H1 (cell line): ENCODE data around the gene U2AF1L4. TPM values are rescaled to one million over a fixed set of nuclear protein-coding genes. Genes with fewer than 3 reads are reported as not detected.
A peak's percentile ranks its signal among the peaks of the same experiment; 100 is the strongest.

Experiments
- CBX8 ChIP-seq: fragments of 300-800, 300-1000 bp; sonication (generic); IDR thresholded peaks from 2 replicates; pipeline ENCODE4 v1.7.1; 2016; ENCODE audit warnings: low read depth, low read length, borderline replicate concordance
- CREB1 ChIP-seq: IDR thresholded peaks from 2 replicates; pipeline ENCODE4 v1.6.1; 2012; ENCODE audit warnings: inconsistent platforms
- GABPA ChIP-seq: IDR thresholded peaks from 2 replicates; pipeline ENCODE4 v1.6.1; 2011; ENCODE audit warnings: mild to moderate bottlenecking, low read length, moderate library complexity, borderline replicate concordance; ENCODE audit not compliant: insufficient read depth
- GTF2F1 ChIP-seq: IDR thresholded peaks from 2 replicates; pipeline ENCODE4 v1.6.1; 2012; ENCODE audit warnings: low read depth, low read length, improper control_type of control experiment, borderline replicate concordance
- JUN ChIP-seq: IDR thresholded peaks from 2 replicates; pipeline ENCODE4 v1.6.1; 2011; ENCODE audit warnings: low read depth, mild to moderate bottlenecking, improper control_type of control experiment, low read length
- KDM4A ChIP-seq: IDR thresholded peaks from one replicate; pipeline ENCODE4 v1.7.1; 2012; ENCODE audit warnings: low read depth, mild to moderate bottlenecking, moderate library complexity, low read length, inconsistent platforms; ENCODE audit not compliant: severe bottlenecking
- KDM5A ChIP-seq: fragments of 200-600 bp; IDR thresholded peaks from 2 replicates; pipeline ENCODE4 v1.7.1; 2012; ENCODE audit warnings: mild to moderate bottlenecking, low read length, inconsistent platforms, mixed read lengths
- MAFK ChIP-seq: IDR thresholded peaks from 2 replicates; pipeline ENCODE4 v1.6.1; 2012; ENCODE audit warnings: low read depth, mild to moderate bottlenecking, improper control_type of control experiment, low read length
- NANOG ChIP-seq: IDR thresholded peaks from 2 replicates; pipeline ENCODE4 v1.6.1; 2011; ENCODE audit warnings: low read length, low read depth, mild to moderate bottlenecking, inconsistent platforms; ENCODE audit not compliant: insufficient read depth, poor library complexity, severe bottlenecking
- PHF8 ChIP-seq: fragments of 200-600 bp; sonication (generic); conservative IDR thresholded peaks from 2 replicates; pipeline ENCODE4 v1.7.1; 2012; ENCODE audit warnings: low read depth, mild to moderate bottlenecking, inconsistent platforms, low read length, moderate library complexity
- POLR2A ChIP-seq, 2 experiments: IDR thresholded peaks; 1 replicate in 1 of 2; 2 replicates in 1 of 2; pipeline ENCODE4 v1.6.1; 2011; ENCODE audit warnings: low read depth in 2 of 2, low read length in 2 of 2, mild to moderate bottlenecking in 2 of 2; ENCODE audit errors: control extremely low read depth in 1 of 2
- SAP30 ChIP-seq: fragments of 300-600 bp; sonication (generic); IDR thresholded peaks from 2 replicates; pipeline ENCODE4 v1.7.1; 2012; ENCODE audit warnings: low read length, moderate library complexity, mild to moderate bottlenecking, inconsistent platforms; ENCODE audit not compliant: insufficient read depth, insufficient replicate concordance
- SIN3A ChIP-seq, 2 experiments: IDR thresholded peaks in 1 of 2; conservative IDR thresholded peaks in 1 of 2; 2 replicates each; pipeline ENCODE4 v1.6.1; 2011 to 2012; ENCODE audit warnings: low read length in 2 of 2, improper control_type of control experiment in 1 of 2, low read depth in 1 of 2, mild to moderate bottlenecking in 1 of 2
- SP2 ChIP-seq: IDR thresholded peaks from 2 replicates; pipeline ENCODE4 v1.6.1; 2012; ENCODE audit warnings: mild to moderate bottlenecking, low read length, inconsistent platforms
- SP4 ChIP-seq: IDR thresholded peaks from 2 replicates; pipeline ENCODE4 v1.6.1; 2012; ENCODE audit warnings: low read length, inconsistent platforms
- SRF ChIP-seq: IDR thresholded peaks from 2 replicates; pipeline ENCODE4 v1.6.1; 2011; ENCODE audit warnings: mild to moderate bottlenecking, low read depth, low read length, moderate library complexity
- SUZ12 ChIP-seq: fragments of 200-600 bp; sonication (generic); IDR thresholded peaks from 2 replicates; pipeline ENCODE4 v1.6.1; 2012; ENCODE audit warnings: mild to moderate bottlenecking, inconsistent platforms, low read length, moderate library complexity, mixed read lengths
- TAF1 ChIP-seq: IDR thresholded peaks from 2 replicates; pipeline ENCODE4 v1.6.1; 2011; ENCODE audit warnings: mild to moderate bottlenecking, low read depth, low read length
- YY1 ChIP-seq: IDR thresholded peaks from 2 replicates; pipeline ENCODE4 v1.6.1; 2011; ENCODE audit warnings: low read depth, mild to moderate bottlenecking, low read length
- polyA plus RNA-seq, 7 experiments: library from polyadenylated mRNA; depleted of rRNA in 3 of 7; stranded (reverse) in 5 of 7; unstranded in 2 of 7; fragments of >200 nt in 5 of 7; fragments of 200-250 nt in 2 of 7; gene quantifications; 1 replicate in 5 of 7; 2 replicates in 1 of 7; 4 replicates in 1 of 7; pipeline versions ENCODE4 v1.2.1 to v1.2.3, GENCODE V29; 2011 to 2013; ENCODE audit warnings: missing spikeins in 2 of 7, mixed read lengths in 2 of 7
- total RNA-seq: library from RNA; stranded (reverse); fragmentation: NEBNext Ultra II Directional; extraction: Animal tissue kit (Norgen Biotek cat#: 25700); gene quantifications from 2 replicates; pipeline ENCODE4 v1.2.1, GENCODE V29; 2021
- TF ChIP-seq, protein P1 (sequence below), 3 experiments: IDR thresholded peaks; 1 replicate in 2 of 3; 2 replicates in 1 of 3; pipeline versions ENCODE4 v1.5.1 to v1.6.1; 2011; ENCODE audit warnings: low read length in 3 of 3, mild to moderate bottlenecking in 3 of 3, inconsistent platforms in 2 of 3, low read depth in 1 of 3, moderate library complexity in 1 of 3; ENCODE audit not compliant: insufficient read depth in 1 of 3; ENCODE audit errors: control extremely low read depth in 1 of 3
- TF ChIP-seq, protein P2 (sequence below): IDR thresholded peaks from 2 replicates; pipeline ENCODE4 v1.6.1; 2012; ENCODE audit warnings: inconsistent platforms

U2AF1L4 gene
- total and polyA plus RNA-seq, 2 of the 8 experiments (the other 6 are each of a cell fraction or from before 2014, with no cell fraction given): 15.1 to 32.7 TPM

DNA sequence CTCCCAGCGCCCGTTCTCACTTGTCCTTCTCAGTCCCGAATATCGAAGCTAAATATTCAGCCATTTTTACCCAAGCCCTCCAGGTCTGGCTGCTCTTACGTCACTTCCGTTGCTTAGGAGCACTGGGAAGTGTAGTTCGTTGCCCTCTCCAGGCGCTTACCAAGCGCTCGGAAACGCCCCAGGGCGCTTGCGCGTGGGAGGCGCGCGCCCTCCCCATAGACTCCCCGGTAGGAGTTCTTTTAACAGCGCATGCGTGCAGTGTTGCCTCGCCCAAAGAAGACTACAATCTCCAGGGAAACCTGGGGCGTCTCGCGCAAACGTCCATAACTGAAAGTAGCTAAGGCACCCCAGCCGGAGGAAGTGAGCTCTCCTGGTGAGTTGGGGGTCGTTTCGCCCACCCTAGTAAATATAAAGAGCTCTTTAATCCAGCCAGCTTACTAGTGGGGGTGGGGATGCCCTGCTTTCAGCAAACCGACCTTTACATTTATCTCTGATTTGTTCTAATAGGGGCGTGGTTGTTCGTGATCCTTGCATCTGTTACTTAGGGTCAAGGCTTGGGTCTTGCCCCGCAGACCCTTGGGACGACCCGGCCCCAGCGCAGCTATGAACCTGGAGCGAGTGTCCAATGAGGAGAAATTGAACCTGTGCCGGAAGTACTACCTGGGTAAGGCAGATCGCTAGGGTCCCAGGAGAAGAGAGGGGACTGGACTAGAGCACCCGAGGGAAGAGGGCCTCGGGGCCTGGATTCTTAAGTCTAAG, at the start of gene U2AF1L4, which contains the start of gene PSENEN (continued):
- peak; percentile 88 for TF ChIP-seq SAP30
- TF ChIP-seq SUZ12: no peak
- TF ChIP-seq GTF2F1: no peak
- TF ChIP-seq NANOG: no peak
- TF ChIP-seq, protein P1, sequence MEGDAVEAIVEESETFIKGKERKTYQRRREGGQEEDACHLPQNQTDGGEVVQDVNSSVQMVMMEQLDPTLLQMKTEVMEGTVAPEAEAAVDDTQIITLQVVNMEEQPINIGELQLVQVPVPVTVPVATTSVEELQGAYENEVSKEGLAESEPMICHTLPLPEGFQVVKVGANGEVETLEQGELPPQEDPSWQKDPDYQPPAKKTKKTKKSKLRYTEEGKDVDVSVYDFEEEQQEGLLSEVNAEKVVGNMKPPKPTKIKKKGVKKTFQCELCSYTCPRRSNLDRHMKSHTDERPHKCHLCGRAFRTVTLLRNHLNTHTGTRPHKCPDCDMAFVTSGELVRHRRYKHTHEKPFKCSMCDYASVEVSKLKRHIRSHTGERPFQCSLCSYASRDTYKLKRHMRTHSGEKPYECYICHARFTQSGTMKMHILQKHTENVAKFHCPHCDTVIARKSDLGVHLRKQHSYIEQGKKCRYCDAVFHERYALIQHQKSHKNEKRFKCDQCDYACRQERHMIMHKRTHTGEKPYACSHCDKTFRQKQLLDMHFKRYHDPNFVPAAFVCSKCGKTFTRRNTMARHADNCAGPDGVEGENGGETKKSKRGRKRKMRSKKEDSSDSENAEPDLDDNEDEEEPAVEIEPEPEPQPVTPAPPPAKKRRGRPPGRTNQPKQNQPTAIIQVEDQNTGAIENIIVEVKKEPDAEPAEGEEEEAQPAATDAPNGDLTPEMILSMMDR (IDR thresholded peaks at IDR 0.05; ENCODE audit: control extremely low read depth in 1 of 3, insufficient read depth in 1 of 3, low read depth in 1 of 3, low read length in 3 of 3): no peak; a peak in 1 of 4 replicates
- no peak for TF ChIP-seq KDM4A
- TF ChIP-seq CREB1: peak; percentile 91
- TF ChIP-seq CBX8: no peak
- peak; percentile 86; the same call in 1 of the 2 replicates for TF ChIP-seq YY1
- TF ChIP-seq GABPA: peak; percentile 88; the same call in 1 of the 2 replicates
- TF ChIP-seq SP4: no peak
- TF ChIP-seq MAFK: no peak
- no peak for TF ChIP-seq POLR2A (IDR thresholded peaks at IDR 0.05; ENCODE audit: control extremely low read depth in 1 of 2, low read depth in 2 of 2, low read length in 2 of 2)
- TF ChIP-seq PHF8: 0 out of 2 replicates have a peak, but pooled peaks have one; percentile 12
- TF ChIP-seq SRF: no peak
- no peak for TF ChIP-seq SP2
- peak; percentile 67; the same call in 1 of the 2 replicates for TF ChIP-seq TAF1
- TF ChIP-seq SIN3A (conservative IDR thresholded peaks at IDR 0.05 in 1 of 2, IDR thresholded peaks at IDR 0.05 in 1 of 2; ENCODE audit: low read depth in 1 of 2, low read length in 2 of 2): peak in 1 of 2 experiments; percentile 82; a peak in 2 of 4 replicates
- no peak for TF ChIP-seq JUN
- TF ChIP-seq, protein P2, sequence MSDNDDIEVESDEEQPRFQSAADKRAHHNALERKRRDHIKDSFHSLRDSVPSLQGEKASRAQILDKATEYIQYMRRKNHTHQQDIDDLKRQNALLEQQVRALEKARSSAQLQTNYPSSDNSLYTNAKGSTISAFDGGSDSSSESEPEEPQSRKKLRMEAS: no peak
- no peak for TF ChIP-seq KDM5A
